HCT116 (cell line): ENCODE measurements around the gene SALL3. TPM values are rescaled to one million over a fixed set of nuclear protein-coding genes. Genes with fewer than 3 reads are reported as not detected.

Source experiments
- ATAC-seq: fragments of 200-7000 bp; cut with Tn5 transposase; 2 replicates; pipeline ENCODE4 v1.9.1; 2020; ENCODE audit warnings: mild to moderate bottlenecking, moderate library complexity
- BruUV-seq: library from RNA; stranded (reverse); fragments of 400-500 nt; replicated peaks from 2 replicates; lab custom pipeline; 2021; lab: Mats Ljungman, UMichigan
- CTCF ChIA-PET: fragments of 300-600 bp; sonication (Branson Sonifier 250); formaldehyde crosslinking; loops from one replicate; lab custom pipeline; 2021; ENCODE audit warnings: antibody characterized with exemption; lab: Charles Lee
- POLR2A ChIA-PET: fragments of 300-600, 350-600 bp; sonication (Branson Sonifier 250); formaldehyde crosslinking; loops from one replicate; lab custom pipeline; 2021; ENCODE audit warnings: antibody characterized with exemption; lab: Charles Lee
- RAD21 ChIA-PET, 2 experiments: fragments of 300-600 bp; sonication (Branson Sonifier 250); formaldehyde crosslinking; loops; one replicate each; lab custom pipeline; 2023; ENCODE audit warnings: low total read pairs in 2 of 2; ENCODE audit not compliant: uncharacterized antibody in 2 of 2, unreplicated experiment in 2 of 2, low non-redundant PET in 1 of 2; lab: Charles Lee
- DNase-seq: peaks from one replicate; pipeline ENCODE4 v3.0.0-alpha.2; 2010; ENCODE audit warnings: low read depth, low spot score
- H2AFZ ChIP-seq: fragments of 200-600 bp; shearing (Covaris generic), sonication (generic); 2 replicates; pipeline ENCODE4 v1.6.1; 2017; ENCODE audit warnings: low read depth, mixed run types, mixed read lengths, antibody characterized with exemption, low read length; ENCODE audit not compliant: poor library complexity, severe bottlenecking
- H3K27ac ChIP-seq: 2 replicates; pipeline ENCODE4 v1.5.1; 2012; ENCODE audit warnings: low read depth, low read length
- H3K27me3 ChIP-seq: fragments of 200-600 bp; sonication (generic); 2 replicates; pipeline ENCODE4 v1.6.1; 2016; ENCODE audit warnings: mixed run types, low read length, mixed read lengths; ENCODE audit not compliant: insufficient read depth
- H3K36me3 ChIP-seq, 2 experiments: fragments of 200-500 bp in 1 of 2; fragments of 200-600 bp in 1 of 2; sonication (Bioruptor generic) in 1 of 2; sonication (generic) in 1 of 2; 2 replicates each; pipeline versions ENCODE4 v1.5.1 to v1.6.1; 2014 to 2016; ENCODE audit warnings: low read length in 2 of 2, inconsistent platforms in 1 of 2, mixed read lengths in 1 of 2, mixed run types in 1 of 2; ENCODE audit not compliant: insufficient read depth in 2 of 2, control insufficient read depth in 1 of 2
- H3K4me1 ChIP-seq, 2 experiments: fragments of 200-600 bp in 1 of 2; sonication (generic) in 1 of 2; 2 replicates each; pipeline versions ENCODE4 v1.5.1 to v1.6.1; 2012 to 2017; ENCODE audit warnings: low read length in 2 of 2, inconsistent platforms in 1 of 2, mild to moderate bottlenecking in 1 of 2, mixed read lengths in 1 of 2, mixed run types in 1 of 2, moderate library complexity in 1 of 2; ENCODE audit not compliant: insufficient read depth in 2 of 2, control insufficient read depth in 1 of 2
- H3K4me2 ChIP-seq: fragments of 200-600 bp; sonication (generic); 2 replicates; pipeline ENCODE4 v1.6.1; 2017; ENCODE audit warnings: mixed run types, low read length, mixed read lengths
- H3K4me3 ChIP-seq, 2 experiments: fragments of 200-600 bp in 1 of 2; sonication (generic) in 1 of 2; replicated peaks in 1 of 2; 2 replicates each; pipeline ENCODE4 v1.5.1; 2011 to 2016; ENCODE audit warnings: low read length in 2 of 2, control low read depth in 1 of 2, low read depth in 1 of 2, mild to moderate bottlenecking in 1 of 2, mixed read lengths in 1 of 2, mixed run types in 1 of 2
- H3K79me2 ChIP-seq: fragments of 200-600 bp; sonication (generic); 2 replicates; pipeline ENCODE4 v1.6.1; 2017; ENCODE audit warnings: mild to moderate bottlenecking, mixed run types, low read length, moderate library complexity, mixed read lengths; ENCODE audit not compliant: insufficient read depth
- H3K9ac ChIP-seq: fragments of 200-600 bp; sonication (generic); 2 replicates; pipeline ENCODE4 v1.6.1; 2016; ENCODE audit warnings: low read length, mixed read lengths
- H3K9me2 ChIP-seq: fragments of 200-600 bp; sonication (generic), shearing (Covaris generic); 2 replicates; pipeline ENCODE4 v1.6.1; 2017; ENCODE audit warnings: mixed run types, mild to moderate bottlenecking, moderate library complexity; ENCODE audit not compliant: insufficient read depth
- H3K9me3 ChIP-seq, 2 experiments: fragments of 200-500 bp in 1 of 2; fragments of 200-600 bp in 1 of 2; sonication (Bioruptor generic) in 1 of 2; sonication (generic) in 1 of 2; 2 replicates each; pipeline ENCODE4 v1.6.1; 2014 to 2017; ENCODE audit warnings: low read length in 2 of 2, mixed read lengths in 2 of 2, inconsistent platforms in 1 of 2, low read depth in 1 of 2, mild to moderate bottlenecking in 1 of 2, mixed run types in 1 of 2, moderate library complexity in 1 of 2; ENCODE audit not compliant: control insufficient read depth in 1 of 2, insufficient read depth in 1 of 2
- H4K20me1 ChIP-seq: fragments of 200-600 bp; sonication (generic), shearing (Covaris generic); 2 replicates; pipeline ENCODE4 v1.6.1; 2017; ENCODE audit warnings: mixed run types, mild to moderate bottlenecking, moderate library complexity; ENCODE audit not compliant: insufficient read depth
- ATF3 ChIP-seq: IDR thresholded peaks from 2 replicates; pipeline ENCODE4 v1.6.1; 2012
- EGR1 ChIP-seq: IDR thresholded peaks from 2 replicates; pipeline ENCODE4 v1.6.1; 2012; ENCODE audit warnings: low read depth
- FOSL1 ChIP-seq: IDR thresholded peaks from 2 replicates; pipeline ENCODE4 v1.6.1; 2012; ENCODE audit warnings: low read depth
- POLR2A ChIP-seq: IDR thresholded peaks from 2 replicates; pipeline ENCODE4 v1.7.0; 2011; ENCODE audit warnings: borderline replicate concordance; ENCODE audit not compliant: insufficient read depth, insufficient read length; ENCODE audit errors: extremely low read depth
- POLR2AphosphoS5 ChIP-seq: IDR thresholded peaks from 2 replicates; pipeline ENCODE4 v1.6.1; 2011; ENCODE audit warnings: mild to moderate bottlenecking, low read depth, low read length, moderate library complexity
- RAD21 ChIP-seq: IDR thresholded peaks from 2 replicates; pipeline ENCODE4 v1.6.1; 2012; ENCODE audit warnings: low read depth, mild to moderate bottlenecking
- REST ChIP-seq: IDR thresholded peaks from 2 replicates; pipeline ENCODE4 v1.6.1; 2012; ENCODE audit warnings: low read depth
- SP1 ChIP-seq: IDR thresholded peaks from 2 replicates; pipeline ENCODE4 v1.6.1; 2012; ENCODE audit warnings: low read depth
- SRF ChIP-seq: IDR thresholded peaks from 2 replicates; pipeline ENCODE4 v1.6.1; 2012; ENCODE audit warnings: low read depth
- TCF7L2 ChIP-seq: IDR thresholded peaks from 2 replicates; pipeline ENCODE4 v1.7.0; 2011; ENCODE audit warnings: borderline replicate concordance, inconsistent platforms; ENCODE audit not compliant: insufficient read depth, insufficient read length; ENCODE audit errors: extremely low read depth
- ZNF274 ChIP-seq: fragments of 200-500 bp; sonication (Bioruptor generic); IDR thresholded peaks from 2 replicates; pipeline ENCODE4 v1.6.1; 2014; ENCODE audit warnings: mild to moderate bottlenecking, low read depth, low read length, inconsistent platforms
- intact Hi-C: fragments of 100-400 bp; cut with micrococcal nuclease; formaldehyde crosslinking; loops from 2 replicates; pipeline ENCODE4 v1.10.0; 2022
- total RNA-seq: library from RNA; stranded (reverse); gene quantifications from one replicate; pipeline ENCODE4 v1.2.1, GENCODE V29; 2021; ENCODE audit not compliant: unreplicated experiment

The SALL3 gene
- total RNA-seq, 1 experiment from 2014 or later: not detected

GRCh38 chr18:78975699-78976335 lies 3.8 kb upstream of the SALL3 start:
- no peaks in the 10 kb centered on the region for H3K9me2 ChIP-seq
- no peaks in the 10 kb centered on the region for H4K20me1 ChIP-seq
- BruUV-seq: no TSS peak
- no peak overlapping the region for H3K9ac ChIP-seq
- POLR2A ChIA-PET: no interaction called here
- CTCF ChIA-PET: no interaction called here
- DNase-seq: no peak
- RAD21 ChIA-PET: no interaction called here
- TF ChIP-seq ATF3 (no peak), RAD21 (no peak), POLR2AphosphoS5 (no peak), ZNF274 (no peak), SRF (no peak), SP1 (no peak), EGR1 (no peak), FOSL1 (no peak), TCF7L2 (no peak), REST (no peak), POLR2A (no peak)
- TF ChIP-seq, all 23 proteins: peak for 0
- Histone ChIP-seq H3K79me2 (no peaks in the 10 kb centered on the region), H3K36me3 (no peaks in the 10 kb centered on the region), H3K27ac (no peak overlapping the region), H3K4me1 (no peaks in the 10 kb centered on the region), H2AFZ (no peak overlapping the region), H3K4me2 (no peak overlapping the region), H3K27me3 (no peaks in the 10 kb centered on the region), H3K9me3 (no peaks in the 10 kb centered on the region), H3K4me3 (no peak overlapping the region)
- intact Hi-C loops: no loop called here
- ATAC-seq: no peak
